PFSK-1 (cell line): ENCODE results near the gene ENTPD5.

Source experiments
- POLR2AphosphoS5 ChIP-seq: IDR thresholded peaks from 2 replicates; pipeline ENCODE4 v1.6.1; 2012; ENCODE audit warnings: low read depth, mild to moderate bottlenecking, control low read depth, low read length, moderate library complexity
- SIN3A ChIP-seq: IDR thresholded peaks from 2 replicates; pipeline ENCODE4 v1.6.1; 2012; ENCODE audit warnings: mild to moderate bottlenecking, low read length, moderate library complexity, borderline replicate concordance; ENCODE audit not compliant: insufficient read depth

GRCh38 chr14:74019408-74020137, 485 bp upstream of the ENTPD5 start:
- TF ChIP-seq POLR2AphosphoS5 (no peak), SIN3A (no peak)
